DMS79 (cell line): ENCODE data around the gene MTRF1L.

Experiments used
- DNase-seq: peaks from one replicate; lab custom pipeline; 2025; lab: John Stamatoyannopoulos, UW

MTRF1L gene

GRCh38 chr6:153002613-153003365 is at the start of gene MTRF1L:
MTRF1L (minus strand) TSS chr6:153002709; CDS start chr6:153002685, 24 bp downstream.
- peak; percentile 96 for DNase-seq

GRCh38 chr6:153051801-153052200 is 49.3 kb upstream of the MTRF1L start:
- no peak for DNase-seq

GRCh38 chr6:153048631-153049030 is 46.1 kb upstream of the MTRF1L start:
- DNase-seq, result no peak

GRCh38 chr6:153047386-153047785 is 44.9 kb upstream of the MTRF1L start:
- no peak for DNase-seq

- no peak for DNase-seq
These were observed 42.8 kb upstream of the MTRF1L start for GRCh38 chr6:153045271-153045670.

GRCh38 chr6:153044295-153044694 is 41.8 kb upstream of the MTRF1L start:
- DNase-seq, result no peak

- DNase-seq, result no peak
These were observed 41.2 kb upstream of the MTRF1L start for GRCh38 chr6:153043719-153044118.

GRCh38 chr6:153038378-153039057 is 36.0 kb upstream of the MTRF1L start:
- no peak for DNase-seq

GRCh38 chr6:153034139-153034538 is 31.6 kb upstream of the MTRF1L start:
- no peak for DNase-seq

- DNase-seq, result no peak
These were observed 29.9 kb upstream of the MTRF1L start for GRCh38 chr6:153032255-153032882.

- DNase-seq, result no peak
These were observed 28.9 kb upstream of the MTRF1L start for GRCh38 chr6:153031335-153031955.

GRCh38 chr6:153028963-153029362 is 26.5 kb upstream of the MTRF1L start:
- DNase-seq, result no peak

- DNase-seq, result no peak
These were observed 25.8 kb upstream of the MTRF1L start for GRCh38 chr6:153028286-153028685.

- DNase-seq, result no peak
These were observed 25.0 kb upstream of the MTRF1L start for GRCh38 chr6:153027480-153027879.

GRCh38 chr6:153024709-153025017 is 22.2 kb upstream of the MTRF1L start:
- DNase-seq, result no peak

GRCh38 chr6:153023977-153024708 is 21.6 kb upstream of the MTRF1L start:
- DNase-seq, result no peak

- DNase-seq, result no peak
These were observed 15.8 kb upstream of the MTRF1L start for GRCh38 chr6:153018355-153018754.

- DNase-seq, result no peak
These were observed 14.3 kb upstream of the MTRF1L start for GRCh38 chr6:153016846-153017245.

- no peak for DNase-seq
These were observed 12.7 kb upstream of the MTRF1L start for GRCh38 chr6:153015094-153015640.

GRCh38 chr6:153013438-153013837 is 10.9 kb upstream of the MTRF1L start:
- DNase-seq, result no peak

- no peak for DNase-seq
These were observed 10.3 kb upstream of the MTRF1L start for GRCh38 chr6:153012856-153013255.

- peak; percentile 49 for DNase-seq
These were observed 819 bp upstream of the MTRF1L start for GRCh38 chr6:153003366-153003690.
